Activated gamma-delta T cell (primary cell): ENCODE data around the gene IL24.

ENCODE experiments used
- DNase-seq: peaks from one replicate; lab custom pipeline; 2025; lab: John Stamatoyannopoulos, UW

IL24 gene

GRCh38 chr1:206953126-206953525 is 55.9 kb downstream of the IL24 start:
- DNase-seq = no peak

- no peak for DNase-seq
These were observed 56.4 kb downstream of the IL24 start for GRCh38 chr1:206953626-206954025.
